ENCODE data around the gene CDK18.

DNA sequence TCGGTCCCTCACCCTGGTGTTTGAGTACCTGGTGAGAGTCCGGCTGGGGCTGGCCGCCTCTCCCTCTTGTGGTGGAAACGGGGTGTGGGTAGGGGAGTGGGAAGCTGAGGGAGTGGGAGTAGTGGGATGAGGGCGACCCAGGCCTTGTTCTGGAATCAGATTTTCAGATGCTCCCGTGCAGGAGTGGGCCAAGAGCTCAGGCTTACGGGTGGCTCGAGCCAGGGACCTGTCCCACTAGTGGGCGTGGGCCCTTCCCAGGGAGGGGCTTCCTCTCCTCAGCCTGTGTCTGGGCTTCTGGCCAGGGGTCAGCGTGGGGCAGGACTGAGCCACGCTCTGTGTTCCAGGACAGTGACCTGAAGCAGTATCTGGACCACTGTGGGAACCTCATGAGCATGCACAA is 22.0 kb downstream of the CDK18 start:
- TF ChIP-seq, protein P1, sequence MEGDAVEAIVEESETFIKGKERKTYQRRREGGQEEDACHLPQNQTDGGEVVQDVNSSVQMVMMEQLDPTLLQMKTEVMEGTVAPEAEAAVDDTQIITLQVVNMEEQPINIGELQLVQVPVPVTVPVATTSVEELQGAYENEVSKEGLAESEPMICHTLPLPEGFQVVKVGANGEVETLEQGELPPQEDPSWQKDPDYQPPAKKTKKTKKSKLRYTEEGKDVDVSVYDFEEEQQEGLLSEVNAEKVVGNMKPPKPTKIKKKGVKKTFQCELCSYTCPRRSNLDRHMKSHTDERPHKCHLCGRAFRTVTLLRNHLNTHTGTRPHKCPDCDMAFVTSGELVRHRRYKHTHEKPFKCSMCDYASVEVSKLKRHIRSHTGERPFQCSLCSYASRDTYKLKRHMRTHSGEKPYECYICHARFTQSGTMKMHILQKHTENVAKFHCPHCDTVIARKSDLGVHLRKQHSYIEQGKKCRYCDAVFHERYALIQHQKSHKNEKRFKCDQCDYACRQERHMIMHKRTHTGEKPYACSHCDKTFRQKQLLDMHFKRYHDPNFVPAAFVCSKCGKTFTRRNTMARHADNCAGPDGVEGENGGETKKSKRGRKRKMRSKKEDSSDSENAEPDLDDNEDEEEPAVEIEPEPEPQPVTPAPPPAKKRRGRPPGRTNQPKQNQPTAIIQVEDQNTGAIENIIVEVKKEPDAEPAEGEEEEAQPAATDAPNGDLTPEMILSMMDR (IDR thresholded peaks at IDR 0.05; ENCODE audit: poor library complexity, severe bottlenecking), result no peak
- no peak for TF ChIP-seq EP300 (conservative IDR thresholded peaks at IDR 0.05; ENCODE audit: poor library complexity, severe bottlenecking)
- no peak for TF ChIP-seq EZH2 (IDR thresholded peaks at IDR 0.05; ENCODE audit: borderline replicate concordance, insufficient read depth, low read length, poor library complexity, severe bottlenecking)
- TF ChIP-seq MXI1 (conservative IDR thresholded peaks at IDR 0.05; ENCODE audit: poor library complexity, severe bottlenecking), result no peak
- no peak for TF ChIP-seq POLR2AphosphoS5 (IDR thresholded peaks at IDR 0.05)
- TF ChIP-seq, protein P2, sequence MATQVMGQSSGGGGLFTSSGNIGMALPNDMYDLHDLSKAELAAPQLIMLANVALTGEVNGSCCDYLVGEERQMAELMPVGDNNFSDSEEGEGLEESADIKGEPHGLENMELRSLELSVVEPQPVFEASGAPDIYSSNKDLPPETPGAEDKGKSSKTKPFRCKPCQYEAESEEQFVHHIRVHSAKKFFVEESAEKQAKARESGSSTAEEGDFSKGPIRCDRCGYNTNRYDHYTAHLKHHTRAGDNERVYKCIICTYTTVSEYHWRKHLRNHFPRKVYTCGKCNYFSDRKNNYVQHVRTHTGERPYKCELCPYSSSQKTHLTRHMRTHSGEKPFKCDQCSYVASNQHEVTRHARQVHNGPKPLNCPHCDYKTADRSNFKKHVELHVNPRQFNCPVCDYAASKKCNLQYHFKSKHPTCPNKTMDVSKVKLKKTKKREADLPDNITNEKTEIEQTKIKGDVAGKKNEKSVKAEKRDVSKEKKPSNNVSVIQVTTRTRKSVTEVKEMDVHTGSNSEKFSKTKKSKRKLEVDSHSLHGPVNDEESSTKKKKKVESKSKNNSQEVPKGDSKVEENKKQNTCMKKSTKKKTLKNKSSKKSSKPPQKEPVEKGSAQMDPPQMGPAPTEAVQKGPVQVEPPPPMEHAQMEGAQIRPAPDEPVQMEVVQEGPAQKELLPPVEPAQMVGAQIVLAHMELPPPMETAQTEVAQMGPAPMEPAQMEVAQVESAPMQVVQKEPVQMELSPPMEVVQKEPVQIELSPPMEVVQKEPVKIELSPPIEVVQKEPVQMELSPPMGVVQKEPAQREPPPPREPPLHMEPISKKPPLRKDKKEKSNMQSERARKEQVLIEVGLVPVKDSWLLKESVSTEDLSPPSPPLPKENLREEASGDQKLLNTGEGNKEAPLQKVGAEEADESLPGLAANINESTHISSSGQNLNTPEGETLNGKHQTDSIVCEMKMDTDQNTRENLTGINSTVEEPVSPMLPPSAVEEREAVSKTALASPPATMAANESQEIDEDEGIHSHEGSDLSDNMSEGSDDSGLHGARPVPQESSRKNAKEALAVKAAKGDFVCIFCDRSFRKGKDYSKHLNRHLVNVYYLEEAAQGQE (IDR thresholded peaks at IDR 0.05; ENCODE audit: borderline replicate concordance), result no peak
- TF ChIP-seq SMC3 (conservative IDR thresholded peaks at IDR 0.05; ENCODE audit: poor library complexity), result no peak
- TF ChIP-seq TAF1 (IDR thresholded peaks at IDR 0.05; ENCODE audit: low read depth), result no peak
- no peak for TF ChIP-seq RAD21 (conservative IDR thresholded peaks at IDR 0.05)

Data from neural cell (in vitro differentiated cells).